ENCODE results near the gene SLC35E1.
A peak's percentile ranks its signal among the peaks of the same experiment; 100 is the strongest.

SLC35E1 gene

GRCh38 chr19:16598848-16599247 is 26.6 kb upstream of the SLC35E1 start:
- no peak for TF ChIP-seq CTCF (IDR thresholded peaks at IDR 0.05)
- Histone ChIP-seq H3K27ac (no peak overlapping the region), H3K36me3 (no peaks in the 10 kb centered on the region), H3K4me3 (ENCODE audit: low read depth in 1 of 2, low read length in 1 of 2) (no peak overlapping the region), H3K27me3 (no peaks in the 10 kb centered on the region), H3K4me1 (ENCODE audit: control insufficient read depth in 1 of 2, insufficient read depth in 1 of 2, low read depth in 1 of 2, low read length in 1 of 2) (peaks cover 14 to 16% of the 10 kb centered on the region in 2 experiments), H3K9me3 (no peaks in the 10 kb centered on the region)

GRCh38 chr19:16596399-16596798 is 24.2 kb upstream of the SLC35E1 start:
- TF ChIP-seq CTCF (IDR thresholded peaks at IDR 0.05) = no peak
- Histone ChIP-seq H3K27ac (no peak overlapping the region), H3K4me1 (ENCODE audit: control insufficient read depth in 1 of 2, insufficient read depth in 1 of 2, low read depth in 1 of 2, low read length in 1 of 2) (peaks cover 23 to 30% of the 10 kb centered on the region in 2 experiments), H3K36me3 (no peaks in the 10 kb centered on the region), H3K4me3 (ENCODE audit: low read depth in 1 of 2, low read length in 1 of 2) (no peak overlapping the region), H3K27me3 (no peaks in the 10 kb centered on the region), H3K9me3 (no peaks in the 10 kb centered on the region)

GRCh38 chr19:16595097-16595496 is 22.9 kb upstream of the SLC35E1 start:
- TF ChIP-seq CTCF (IDR thresholded peaks at IDR 0.05) = no peak
- no peaks in the 10 kb centered on the region for H3K27me3 ChIP-seq
- no peak overlapping the region for H3K4me3 ChIP-seq (ENCODE audit: low read depth in 1 of 2, low read length in 1 of 2)
- peak overlapping the region; percentile 59 for H3K27ac ChIP-seq
- no peaks in the 10 kb centered on the region for H3K9me3 ChIP-seq
- H3K36me3 ChIP-seq = no peaks in the 10 kb centered on the region
- H3K4me1 ChIP-seq (ENCODE audit: control insufficient read depth in 1 of 2, insufficient read depth in 1 of 2, low read depth in 1 of 2, low read length in 1 of 2) = peaks cover 25 to 35% of the 10 kb centered on the region in 2 experiments

GRCh38 chr19:16594681-16595091 is 22.5 kb upstream of the SLC35E1 start:
- H3K36me3 ChIP-seq = no peaks in the 10 kb centered on the region
- no peak overlapping the region for H3K4me3 ChIP-seq (ENCODE audit: low read depth in 1 of 2, low read length in 1 of 2)
- peaks cover 29 to 39% of the 10 kb centered on the region in 2 experiments for H3K4me1 ChIP-seq (ENCODE audit: control insufficient read depth in 1 of 2, insufficient read depth in 1 of 2, low read depth in 1 of 2, low read length in 1 of 2)
- no peak for TF ChIP-seq CTCF (IDR thresholded peaks at IDR 0.05)
- no peaks in the 10 kb centered on the region for H3K9me3 ChIP-seq
- H3K27me3 ChIP-seq = no peaks in the 10 kb centered on the region
- peak overlapping the region; percentile 59 for H3K27ac ChIP-seq

GRCh38 chr19:16594131-16594586 is 21.9 kb upstream of the SLC35E1 start:
- no peaks in the 10 kb centered on the region for H3K27me3 ChIP-seq
- H3K4me1 ChIP-seq (ENCODE audit: control insufficient read depth in 1 of 2, insufficient read depth in 1 of 2, low read depth in 1 of 2, low read length in 1 of 2) = peaks cover 32 to 43% of the 10 kb centered on the region in 2 experiments
- H3K27ac ChIP-seq = peak overlapping the region; percentile 59
- H3K4me3 ChIP-seq (ENCODE audit: low read depth in 1 of 2, low read length in 1 of 2) = no peak overlapping the region
- no peak for TF ChIP-seq CTCF (IDR thresholded peaks at IDR 0.05)
- H3K36me3 ChIP-seq = no peaks in the 10 kb centered on the region
- no peaks in the 10 kb centered on the region for H3K9me3 ChIP-seq

- no peak for TF ChIP-seq CTCF (IDR thresholded peaks at IDR 0.05)
Observed at GRCh38 chr19:16593181-16593580, 21.0 kb upstream of the SLC35E1 start.

More at GRCh38 chr19:16593181-16593580, 21.0 kb upstream of the SLC35E1 start:
- Histone ChIP-seq H3K9me3 (no peaks in the 10 kb centered on the region), H3K36me3 (no peaks in the 10 kb centered on the region), H3K27me3 (no peaks in the 10 kb centered on the region), H3K4me1 (ENCODE audit: control insufficient read depth in 1 of 2, insufficient read depth in 1 of 2, low read depth in 1 of 2, low read length in 1 of 2) (peaks cover 42 to 53% of the 10 kb centered on the region in 2 experiments), H3K4me3 (ENCODE audit: low read depth in 1 of 2, low read length in 1 of 2) (no peak overlapping the region), H3K27ac (no peak overlapping the region)
